Activated T-helper 1 cell treated with Interleukin-2 at 50 U/mL for 16 hours (primary cell): Measurements from ENCODE around the gene CLRN2.
"Not testable (repeated sequence)": the region's sequence is repeated elsewhere in the genome, so short reads cannot be mapped to it uniquely, and the experiment has no call there.

ENCODE experiments used
- DNase-seq: peaks from one replicate; pipeline ENCODE4 v3.0.0-alpha.2; 2020; ENCODE audit warnings: low read depth

Gene CLRN2

GRCh38 chr4:17545374-17546140 is 30.6 kb downstream of the CLRN2 start:
- no peak for DNase-seq

- no peak for DNase-seq
These were observed 31.3 kb downstream of the CLRN2 start for GRCh38 chr4:17546222-17546621.

GRCh38 chr4:17546678-17547077 is 31.7 kb downstream of the CLRN2 start:
- no peak for DNase-seq

- no peak for DNase-seq
These were observed 35.6 kb downstream of the CLRN2 start for GRCh38 chr4:17550549-17550948.

- DNase-seq: no peak
These were observed 37.5 kb downstream of the CLRN2 start for GRCh38 chr4:17552427-17552826.

- no peak for DNase-seq
These were observed 39.6 kb downstream of the CLRN2 start for GRCh38 chr4:17554568-17554967.

GRCh38 chr4:17556498-17556897 is 41.5 kb downstream of the CLRN2 start:
- DNase-seq: no peak

GRCh38 chr4:17557880-17558279 is 42.9 kb downstream of the CLRN2 start:
- no peak for DNase-seq

- no peak for DNase-seq
These were observed 44.2 kb downstream of the CLRN2 start for GRCh38 chr4:17558941-17559708.

GRCh38 chr4:17559709-17560048 is 44.7 kb downstream of the CLRN2 start:
- no peak for DNase-seq

GRCh38 chr4:17560065-17560673 is 45.2 kb downstream of the CLRN2 start:
- no peak for DNase-seq

- DNase-seq: no peak
These were observed 46.4 kb downstream of the CLRN2 start for GRCh38 chr4:17561195-17561909.

GRCh38 chr4:17562157-17562556 is 47.2 kb downstream of the CLRN2 start:
- DNase-seq: no peak

- no peak for DNase-seq
These were observed 50.9 kb downstream of the CLRN2 start for GRCh38 chr4:17565846-17566245.

- DNase-seq: no peak
These were observed 52.3 kb downstream of the CLRN2 start for GRCh38 chr4:17567271-17567670.

- DNase-seq: no peak
These were observed 59.2 kb downstream of the CLRN2 start for GRCh38 chr4:17574206-17574605.

GRCh38 chr4:17575177-17575576 is 60.2 kb downstream of the CLRN2 start:
- DNase-seq: not testable (repeated sequence)
